NCI-H524 treated with DMSO at 0.1 percent for 48 hours (cell line): ENCODE results near the gene PIP5K1B.

Experiments used
- DNase-seq: peaks from one replicate; lab custom pipeline; 2025; lab: John Stamatoyannopoulos, UW

The PIP5K1B gene

GRCh38 chr9:68995776-68996175 is 290.7 kb downstream of the PIP5K1B start:
- DNase-seq = no peak

GRCh38 chr9:68996462-68996861 is 291.4 kb downstream of the PIP5K1B start:
- no peak for DNase-seq

GRCh38 chr9:68997666-68998065 is 292.6 kb downstream of the PIP5K1B start:
- DNase-seq = no peak

GRCh38 chr9:68998385-68998784 is 293.3 kb downstream of the PIP5K1B start:
- no peak for DNase-seq

GRCh38 chr9:68998812-68999211 is 293.8 kb downstream of the PIP5K1B start:
- DNase-seq = no peak

- no peak for DNase-seq
Measured at GRCh38 chr9:68999393-69000105, 294.5 kb downstream of the PIP5K1B start.

- DNase-seq = no peak
Measured at GRCh38 chr9:69001921-69002320, 296.9 kb downstream of the PIP5K1B start.

GRCh38 chr9:69003051-69003450 is 298.0 kb downstream of the PIP5K1B start:
- DNase-seq = no peak

- no peak for DNase-seq
Measured at GRCh38 chr9:69004836-69005235, 299.8 kb downstream of the PIP5K1B start.

- DNase-seq = no peak
Measured at GRCh38 chr9:69009708-69010107, 304.7 kb downstream of the PIP5K1B start.

- no peak for DNase-seq
Measured at GRCh38 chr9:69012696-69013381, 307.8 kb downstream of the PIP5K1B start.

GRCh38 chr9:69013382-69013727 is 308.3 kb downstream of the PIP5K1B start:
- no peak for DNase-seq

- DNase-seq = no peak
Measured at GRCh38 chr9:69014013-69014412, 309.0 kb downstream of the PIP5K1B start, which contains the start of gene PRKACG. Gene PRKACG, minus strand, starts transcription at chr9:69014113. Its CDS starts 21 bp downstream, at chr9:69014092.

GRCh38 chr9:69016191-69017096 is 311.4 kb downstream of the PIP5K1B start:
- DNase-seq = no peak

GRCh38 chr9:69018737-69019136 is 313.7 kb downstream of the PIP5K1B start:
- DNase-seq = no peak

- DNase-seq = no peak
Measured at GRCh38 chr9:69019808-69020207, 314.8 kb downstream of the PIP5K1B start.

GRCh38 chr9:69020301-69021145 is 315.5 kb downstream of the PIP5K1B start:
- DNase-seq = no peak

- DNase-seq = no peak
Measured at GRCh38 chr9:69023650-69024049, 318.6 kb downstream of the PIP5K1B start.

GRCh38 chr9:69027355-69028097 is 322.5 kb downstream of the PIP5K1B start:
- DNase-seq = no peak

GRCh38 chr9:69028754-69029153 is 323.7 kb downstream of the PIP5K1B start:
- no peak for DNase-seq

- no peak for DNase-seq
Measured at GRCh38 chr9:69029535-69029934, 324.5 kb downstream of the PIP5K1B start.
